MCF 10A (cell line): ENCODE measurements around the gene GMPR2. TPM values are rescaled to one million over a fixed set of nuclear protein-coding genes. Genes with fewer than 3 reads are reported as not detected.
A peak's percentile ranks its signal among the peaks of the same experiment; 100 is the strongest.
"Not testable (repeated sequence)": the region's sequence is repeated elsewhere in the genome, so short reads cannot be mapped to it uniquely, and the experiment has no call there.

Experiments
- BruUV-seq: library from RNA; stranded (reverse); fragments of 400-500 nt; replicated peaks from 2 replicates; lab custom pipeline; 2021; lab: Mats Ljungman, UMichigan
- CTCF ChIA-PET: fragments of 300-600 bp; sonication (Branson Sonifier 250); formaldehyde crosslinking; extraction: SDS; loops from one replicate; lab custom pipeline; 2021; ENCODE audit warnings: antibody characterized with exemption, inconsistent platforms; lab: Yijun Ruan, JAX
- POLR2A ChIA-PET: fragments of 300-600, 350-650 bp; sonication (Branson Sonifier 250); formaldehyde crosslinking; extraction: SDS; loops from one replicate; lab custom pipeline; 2020; ENCODE audit warnings: antibody characterized with exemption, inconsistent platforms; lab: Yijun Ruan, JAX
- DNase-seq: peaks from one replicate; pipeline ENCODE4 v3.0.0-alpha.2; 2018; ENCODE audit not compliant: unreplicated experiment
- H3K27ac Mint-ChIP-seq: one replicate; pipeline ENCODE4 v1.8.0; 2022; ENCODE audit warnings: mild to moderate bottlenecking, low read depth, mixed read lengths; ENCODE audit not compliant: unreplicated experiment
- H3K27me3 Mint-ChIP-seq: one replicate; pipeline ENCODE4 v1.8.0; 2022; ENCODE audit warnings: mixed read lengths; ENCODE audit not compliant: insufficient read depth, unreplicated experiment
- H3K36me3 Mint-ChIP-seq: one replicate; pipeline ENCODE4 v1.8.0; 2022; ENCODE audit warnings: mild to moderate bottlenecking, moderate library complexity, mixed read lengths; ENCODE audit not compliant: insufficient read depth, unreplicated experiment
- H3K4me1 Mint-ChIP-seq: one replicate; pipeline ENCODE4 v1.8.0; 2022; ENCODE audit warnings: mixed read lengths; ENCODE audit not compliant: insufficient read depth, unreplicated experiment
- H3K4me3 Mint-ChIP-seq: one replicate; pipeline ENCODE4 v1.8.0; 2022; ENCODE audit warnings: mild to moderate bottlenecking, moderate library complexity, mixed read lengths; ENCODE audit not compliant: unreplicated experiment
- H3K9me3 Mint-ChIP-seq: one replicate; pipeline ENCODE4 v1.8.0; 2022; ENCODE audit warnings: mixed read lengths; ENCODE audit not compliant: unreplicated experiment
- intact Hi-C: fragments of 100-400 bp; cut with micrococcal nuclease; formaldehyde crosslinking; loops from 2 replicates; pipeline ENCODE4 v1.14.1; 2022
- total RNA-seq: library from RNA; stranded (reverse); gene quantifications from 2 replicates; pipeline ENCODE4 v1.2.3, GENCODE V29; 2022
- TF ChIP-seq, protein P1 (sequence below): fragments of 200-600 bp; IDR thresholded peaks from one replicate; pipeline ENCODE4 v1.8.0; 2022; ENCODE audit warnings: antibody characterized with exemption, mild to moderate bottlenecking; ENCODE audit not compliant: unreplicated experiment

Gene GMPR2
- total RNA-seq, 1 experiment from 2014 or later, result 77.3 TPM

DNA sequence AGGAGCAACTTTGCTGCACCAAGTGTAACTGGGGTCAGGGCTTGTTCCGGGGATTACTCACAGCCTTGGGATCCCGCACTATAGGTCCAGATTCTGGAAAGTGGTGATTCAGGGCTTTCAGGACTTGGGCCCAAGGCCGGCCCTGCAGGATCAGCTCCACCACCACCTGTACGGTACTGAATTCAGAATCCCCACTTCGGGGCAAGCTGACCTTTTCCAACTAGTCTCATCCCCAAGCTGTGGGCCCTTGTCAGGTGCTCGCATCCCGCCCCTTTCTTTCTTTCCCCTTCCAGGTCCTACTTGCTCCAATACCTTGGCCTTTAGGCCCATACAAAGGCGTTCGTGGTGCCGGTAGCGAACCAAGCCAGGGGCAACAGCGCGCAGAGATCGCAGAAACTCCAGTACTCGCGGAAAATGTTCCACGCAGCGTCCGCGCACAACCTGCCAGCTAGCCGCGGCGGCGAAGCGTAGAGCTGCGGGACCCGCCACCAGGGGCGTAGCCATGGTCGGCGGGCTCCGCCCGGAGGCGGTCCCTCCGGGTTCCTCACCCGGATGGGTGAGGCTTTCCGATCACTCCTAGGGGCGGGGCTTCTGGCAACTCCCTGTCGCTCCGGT lies 9.2 kb downstream of the GMPR2 start:
- peak overlapping the region; percentile 100 for H3K27ac Mint-ChIP-seq

DNA sequence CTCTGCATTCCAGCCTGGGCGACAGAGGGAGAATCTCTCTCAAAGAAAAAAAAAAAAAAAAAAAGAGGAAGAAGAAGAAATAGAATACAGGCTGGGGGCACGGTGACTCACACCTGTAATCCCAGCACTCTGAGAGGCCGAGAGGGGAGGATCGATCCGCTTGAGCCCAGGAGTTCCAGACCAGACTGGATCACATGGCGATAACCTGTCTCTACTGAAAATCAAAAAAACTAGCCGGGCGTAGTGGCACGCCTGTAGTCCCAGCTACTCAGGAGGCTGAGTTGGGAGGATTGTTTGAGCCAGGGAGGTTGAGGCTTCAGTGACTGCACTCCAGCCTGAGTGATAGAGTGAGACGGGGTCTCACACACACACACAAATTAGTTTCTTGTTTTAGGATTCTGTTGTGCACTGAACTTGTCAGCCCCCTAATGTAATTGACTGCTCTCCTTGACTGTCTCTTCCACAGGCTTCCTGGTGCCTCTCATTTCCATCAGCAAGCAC lies 10.7 kb downstream of the GMPR2 start:
- intact Hi-C loops, result loop anchor here (1.0 to 5.0 kb wide), 5 partner anchors 27 to 231 kb away; partner anchors contain the start of genes MDP1 and TM9SF1
- Mint-ChIP-seq H3K4me3 (peak overlapping the region; percentile 86), H3K36me3 (peaks cover 37% of the 10 kb centered on the region), H3K4me1 (peaks cover 21% of the 10 kb centered on the region), H3K27me3 (no peaks in the 10 kb centered on the region), H3K9me3 (no peaks in the 10 kb centered on the region), H3K27ac (peak overlapping the region; percentile 100)
- no TSS peak for BruUV-seq
- CTCF ChIA-PET, result interaction anchor here (0.6 to 17.7 kb wide), 28 partner anchors 10 to 416 kb away, joined by 3 to 457 read pairs (median 4); partner anchors contain the start of genes ADCY4, CHMP4A, CIDEB and DHRS1
- DNase-seq, result peak; percentile 47
- POLR2A ChIA-PET, result interaction anchor here (0.8 to 4.7 kb wide), 25 partner anchors 8 to 199 kb away, joined by 3 to 187 read pairs (median 10); partner anchors contain the start of genes CHMP4A, CIDEB, DCAF11 and DHRS1
- TF ChIP-seq, protein P1, sequence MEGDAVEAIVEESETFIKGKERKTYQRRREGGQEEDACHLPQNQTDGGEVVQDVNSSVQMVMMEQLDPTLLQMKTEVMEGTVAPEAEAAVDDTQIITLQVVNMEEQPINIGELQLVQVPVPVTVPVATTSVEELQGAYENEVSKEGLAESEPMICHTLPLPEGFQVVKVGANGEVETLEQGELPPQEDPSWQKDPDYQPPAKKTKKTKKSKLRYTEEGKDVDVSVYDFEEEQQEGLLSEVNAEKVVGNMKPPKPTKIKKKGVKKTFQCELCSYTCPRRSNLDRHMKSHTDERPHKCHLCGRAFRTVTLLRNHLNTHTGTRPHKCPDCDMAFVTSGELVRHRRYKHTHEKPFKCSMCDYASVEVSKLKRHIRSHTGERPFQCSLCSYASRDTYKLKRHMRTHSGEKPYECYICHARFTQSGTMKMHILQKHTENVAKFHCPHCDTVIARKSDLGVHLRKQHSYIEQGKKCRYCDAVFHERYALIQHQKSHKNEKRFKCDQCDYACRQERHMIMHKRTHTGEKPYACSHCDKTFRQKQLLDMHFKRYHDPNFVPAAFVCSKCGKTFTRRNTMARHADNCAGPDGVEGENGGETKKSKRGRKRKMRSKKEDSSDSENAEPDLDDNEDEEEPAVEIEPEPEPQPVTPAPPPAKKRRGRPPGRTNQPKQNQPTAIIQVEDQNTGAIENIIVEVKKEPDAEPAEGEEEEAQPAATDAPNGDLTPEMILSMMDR, result no peak

More for the DNA sequence above, 9.2 kb downstream of the GMPR2 start:
- peaks cover 30% of the 10 kb centered on the region for H3K4me1 Mint-ChIP-seq
- H3K4me3 Mint-ChIP-seq, result peak overlapping the region; percentile 86
- intact Hi-C loops, result loop anchor here (1.0 to 5.0 kb wide), 3 partner anchors 29 to 230 kb away; partner anchors contain the start of genes RABGGTA and TM9SF1
- TF ChIP-seq, protein P1, result peak; percentile 37
- H3K27me3 Mint-ChIP-seq, result no peaks in the 10 kb centered on the region
- ChIA-PET CTCF (interaction anchor here (0.6 to 17.7 kb wide), 26 partner anchors 8 to 1090 kb away, joined by 3 to 457 read pairs (median 6); partner anchors contain the start of genes ADCY4, CHMP4A, CIDEB and DHRS1), POLR2A (interaction anchor here (0.5 to 4.7 kb wide), 37 partner anchors 9 to 1288 kb away, joined by 3 to 187 read pairs (median 7); partner anchors contain the start of genes CHMP4A, CIDEB, DCAF11 and DHRS1)
- BruUV-seq, result no TSS peak
- DNase-seq, result peak; percentile 94
- H3K9me3 Mint-ChIP-seq, result no peaks in the 10 kb centered on the region
- H3K36me3 Mint-ChIP-seq, result peaks cover 51% of the 10 kb centered on the region

DNA sequence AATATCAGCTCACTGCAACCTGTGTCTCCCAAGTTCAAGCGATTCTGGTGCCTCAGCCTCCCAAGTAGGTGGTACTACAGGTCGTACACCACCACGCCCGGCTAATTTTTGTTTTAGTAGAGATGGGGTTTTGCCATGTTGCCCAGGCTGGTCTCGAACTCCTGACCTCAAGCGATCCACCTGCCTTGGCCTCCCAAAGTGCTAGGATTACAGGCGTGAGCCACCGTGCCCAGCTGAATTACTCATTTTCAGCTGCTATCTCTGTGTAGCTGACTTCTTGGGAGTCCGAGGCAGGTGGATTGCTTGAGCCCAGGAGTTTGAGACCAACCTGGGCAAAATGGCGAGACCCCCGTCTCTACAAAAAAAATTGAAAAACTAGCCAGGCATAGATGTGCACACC lies 12.6 kb downstream of the GMPR2 start:
- H3K4me3 Mint-ChIP-seq, H3K27ac Mint-ChIP-seq, BruUV-seq, H3K9me3 Mint-ChIP-seq, DNase-seq, H3K27me3 Mint-ChIP-seq, intact Hi-C loops: not testable (repeated sequence)
- ChIA-PET POLR2A (interaction anchor here (0.7 to 3.9 kb wide), 6 partner anchors 12 to 88 kb away, joined by 3 to 20 read pairs (median 4); no protein-coding TSS in a partner anchor), CTCF (interaction anchor here (0.6 to 17.7 kb wide), 6 partner anchors 21 to 1069 kb away, joined by 3 to 457 read pairs (median 28); partner anchors contain the start of genes ADCY4, CIDEB, DHRS1 and NOP9)
- H3K4me1 Mint-ChIP-seq, result peaks cover 12% of the 10 kb centered on the region
- H3K36me3 Mint-ChIP-seq, result peaks cover 21% of the 10 kb centered on the region

DNA sequence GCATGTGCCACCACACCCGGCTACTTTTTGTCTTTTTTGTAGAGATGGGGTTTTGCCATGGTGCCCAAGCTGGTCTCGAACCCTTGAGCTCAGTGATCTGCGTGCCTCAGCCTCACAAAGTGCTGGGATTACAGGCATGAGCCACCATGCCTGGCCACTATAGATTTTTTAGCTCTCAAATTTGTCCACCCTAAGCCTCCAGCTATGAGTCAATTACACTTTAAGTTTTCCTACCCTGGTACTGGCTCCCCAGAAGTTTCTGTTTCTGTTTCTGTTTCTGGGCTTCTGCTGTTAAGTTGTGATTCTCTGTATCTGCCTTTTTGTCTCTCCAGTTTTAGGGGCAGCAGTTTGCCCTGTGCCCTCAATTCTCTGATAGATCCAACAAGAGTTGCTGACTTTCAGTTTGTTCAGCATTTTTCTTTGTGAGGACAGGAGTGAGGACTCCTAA lies 14.1 kb downstream of the GMPR2 start:
- TF ChIP-seq, protein P1, result no peak
- no peaks in the 10 kb centered on the region for H3K9me3 Mint-ChIP-seq
- POLR2A ChIA-PET, result interaction anchor here (0.6 to 3.9 kb wide), 8 partner anchors 11 to 140 kb away, joined by 3 to 20 read pairs (median 4); partner anchors contain the start of genes GMPR2 and RABGGTA
- H3K36me3 Mint-ChIP-seq, result peaks cover 20% of the 10 kb centered on the region
- intact Hi-C loops, result no loop called here
- CTCF ChIA-PET, result interaction anchor here (0.5 to 17.7 kb wide), 12 partner anchors 9 to 263 kb away, joined by 3 to 457 read pairs (median 5); partner anchors contain the start of genes CIDEB, DHRS1, GMPR2 and LTB4R2
- H3K4me1 Mint-ChIP-seq, result peaks cover 12% of the 10 kb centered on the region
- no TSS peak for BruUV-seq
- H3K27me3 Mint-ChIP-seq, result no peaks in the 10 kb centered on the region
- no peak for DNase-seq
- no peak overlapping the region for H3K27ac Mint-ChIP-seq
- H3K4me3 Mint-ChIP-seq, result no peak overlapping the region
